Stimulated activated naive CD8-positive, alpha-beta T cell treated with anti-CD3 and anti-CD28 coated beads, Interleukin-15, Interleukin-2, amounts not matched to agents 100 ng/mL and 50 ng/mL, for 24 hours (primary cell): Measurements from ENCODE around the gene PLCD3.

Experiments used
- H3K27ac Mint-ChIP-seq: one replicate; pipeline ENCODE4 v1.8.0; 2021; ENCODE audit warnings: mild to moderate bottlenecking, mixed read lengths
- H3K27me3 Mint-ChIP-seq: one replicate; pipeline ENCODE4 v1.8.0; 2021; ENCODE audit warnings: mixed read lengths
- H3K36me3 Mint-ChIP-seq: one replicate; pipeline ENCODE4 v1.8.0; 2021; ENCODE audit warnings: low read depth, mixed read lengths
- H3K4me1 Mint-ChIP-seq: one replicate; pipeline ENCODE4 v1.8.0; 2021; ENCODE audit warnings: low read depth, mixed read lengths
- H3K4me3 Mint-ChIP-seq: one replicate; pipeline ENCODE4 v1.8.0; 2021; ENCODE audit warnings: mild to moderate bottlenecking, mixed read lengths
- H3K9me3 Mint-ChIP-seq: one replicate; pipeline ENCODE4 v1.8.0; 2021; ENCODE audit warnings: mixed read lengths

The PLCD3 gene

GRCh38 chr17:45118691-45119090 is 13.6 kb downstream of the PLCD3 start:
- Mint-ChIP-seq H3K27ac (no peak overlapping the region), H3K4me3 (no peak overlapping the region), H3K36me3 (no peaks in the 10 kb centered on the region), H3K9me3 (no peaks in the 10 kb centered on the region), H3K4me1 (no peaks in the 10 kb centered on the region), H3K27me3 (peaks cover 3% of the 10 kb centered on the region)

- Mint-ChIP-seq H3K4me1 (no peaks in the 10 kb centered on the region), H3K4me3 (no peak overlapping the region), H3K27me3 (peaks cover 3% of the 10 kb centered on the region), H3K9me3 (no peaks in the 10 kb centered on the region), H3K27ac (no peak overlapping the region), H3K36me3 (no peaks in the 10 kb centered on the region)
These were observed 14.3 kb downstream of the PLCD3 start for GRCh38 chr17:45117848-45118646.

- no peak overlapping the region for H3K27ac Mint-ChIP-seq
These were observed 15.0 kb downstream of the PLCD3 start for GRCh38 chr17:45117334-45117733.

GRCh38 chr17:45116434-45117016 is 15.8 kb downstream of the PLCD3 start:
- Mint-ChIP-seq H3K4me1 (no peaks in the 10 kb centered on the region), H3K4me3 (no peak overlapping the region), H3K36me3 (no peaks in the 10 kb centered on the region), H3K27ac (no peak overlapping the region), H3K27me3 (no peaks in the 10 kb centered on the region), H3K9me3 (no peaks in the 10 kb centered on the region)

More at GRCh38 chr17:45117334-45117733, 15.0 kb downstream of the PLCD3 start:
- Mint-ChIP-seq H3K27me3 (peaks cover 3% of the 10 kb centered on the region), H3K4me1 (no peaks in the 10 kb centered on the region), H3K9me3 (no peaks in the 10 kb centered on the region), H3K4me3 (no peak overlapping the region), H3K36me3 (no peaks in the 10 kb centered on the region)

GRCh38 chr17:45115871-45116270 is 16.4 kb downstream of the PLCD3 start:
- no peaks in the 10 kb centered on the region for H3K4me1 Mint-ChIP-seq
- no peak overlapping the region for H3K27ac Mint-ChIP-seq
- no peaks in the 10 kb centered on the region for H3K36me3 Mint-ChIP-seq
- no peaks in the 10 kb centered on the region for H3K9me3 Mint-ChIP-seq
- no peak overlapping the region for H3K4me3 Mint-ChIP-seq
- no peaks in the 10 kb centered on the region for H3K27me3 Mint-ChIP-seq

- Mint-ChIP-seq H3K36me3 (no peaks in the 10 kb centered on the region), H3K9me3 (no peaks in the 10 kb centered on the region), H3K27ac (no peak overlapping the region), H3K4me1 (no peaks in the 10 kb centered on the region), H3K27me3 (no peaks in the 10 kb centered on the region), H3K4me3 (no peak overlapping the region)
These were observed 17.2 kb downstream of the PLCD3 start for GRCh38 chr17:45115015-45115625.

- no peaks in the 10 kb centered on the region for H3K36me3 Mint-ChIP-seq
- no peaks in the 10 kb centered on the region for H3K27me3 Mint-ChIP-seq
- H3K4me3 Mint-ChIP-seq: no peak overlapping the region
- no peaks in the 10 kb centered on the region for H3K4me1 Mint-ChIP-seq
- no peaks in the 10 kb centered on the region for H3K9me3 Mint-ChIP-seq
- H3K27ac Mint-ChIP-seq: no peak overlapping the region
These were observed 18.0 kb downstream of the PLCD3 start for GRCh38 chr17:45114117-45114932.

- no peak overlapping the region for H3K27ac Mint-ChIP-seq
- no peaks in the 10 kb centered on the region for H3K27me3 Mint-ChIP-seq
- no peaks in the 10 kb centered on the region for H3K9me3 Mint-ChIP-seq
- no peak overlapping the region for H3K4me3 Mint-ChIP-seq
- H3K36me3 Mint-ChIP-seq: peaks cover 2% of the 10 kb centered on the region
- H3K4me1 Mint-ChIP-seq: no peaks in the 10 kb centered on the region
These were observed 18.9 kb downstream of the PLCD3 start for GRCh38 chr17:45113424-45113754.

- Mint-ChIP-seq H3K27ac (no peak overlapping the region), H3K36me3 (peaks cover 7% of the 10 kb centered on the region), H3K27me3 (no peaks in the 10 kb centered on the region), H3K4me1 (no peaks in the 10 kb centered on the region), H3K9me3 (no peaks in the 10 kb centered on the region), H3K4me3 (no peak overlapping the region)
These were observed 19.5 kb downstream of the PLCD3 start for GRCh38 chr17:45112559-45113423.

- no peak overlapping the region for H3K27ac Mint-ChIP-seq
- H3K27me3 Mint-ChIP-seq: no peaks in the 10 kb centered on the region
- H3K9me3 Mint-ChIP-seq: no peaks in the 10 kb centered on the region
- no peaks in the 10 kb centered on the region for H3K4me1 Mint-ChIP-seq
- no peak overlapping the region for H3K4me3 Mint-ChIP-seq
- peaks cover 13% of the 10 kb centered on the region for H3K36me3 Mint-ChIP-seq
These were observed 20.5 kb downstream of the PLCD3 start for GRCh38 chr17:45111850-45112249.

- Mint-ChIP-seq H3K9me3 (no peaks in the 10 kb centered on the region), H3K4me3 (no peak overlapping the region), H3K27me3 (no peaks in the 10 kb centered on the region), H3K4me1 (no peaks in the 10 kb centered on the region), H3K27ac (no peak overlapping the region), H3K36me3 (peaks cover 18% of the 10 kb centered on the region)
These were observed 21.4 kb downstream of the PLCD3 start for GRCh38 chr17:45110676-45111611.

GRCh38 chr17:45108595-45109521 is 23.5 kb downstream of the PLCD3 start:
- Mint-ChIP-seq H3K9me3 (no peaks in the 10 kb centered on the region), H3K36me3 (peaks cover 24% of the 10 kb centered on the region), H3K27me3 (no peaks in the 10 kb centered on the region), H3K4me1 (no peaks in the 10 kb centered on the region), H3K4me3 (no peak overlapping the region), H3K27ac (no peak overlapping the region)

- Mint-ChIP-seq H3K36me3 (peaks cover 31% of the 10 kb centered on the region), H3K4me3 (no peak overlapping the region), H3K27me3 (no peaks in the 10 kb centered on the region), H3K4me1 (no peaks in the 10 kb centered on the region), H3K9me3 (no peaks in the 10 kb centered on the region), H3K27ac (no peak overlapping the region)
These were observed 24.3 kb downstream of the PLCD3 start for GRCh38 chr17:45108051-45108450.
